ENCODE data around the gene LRP1. TPM values are rescaled to one million over a fixed set of nuclear protein-coding genes. Genes with fewer than 3 reads are reported as not detected.

The LRP1 gene
- total RNA-seq, 2 experiments from 2014 or later = 6.6 to 8.5 TPM

- Mint-ChIP-seq H3K27me3 (no peaks in the 10 kb centered on the region), H3K4me3 (no peak overlapping the region), H3K9me3 (no peaks in the 10 kb centered on the region), H3K36me3 (ENCODE audit: low read depth) (no peaks in the 10 kb centered on the region), H3K27ac (no peak overlapping the region), H3K4me1 (ENCODE audit: low read depth) (no peaks in the 10 kb centered on the region)
- ATAC-seq (ENCODE audit: poor library complexity) = no peak
- Histone ChIP-seq H3K4me1 (ENCODE audit: insufficient read depth, low read length) (no peaks in the 10 kb centered on the region), H3K9me3 (ENCODE audit: control insufficient read depth in 1 of 2, insufficient read depth in 1 of 2, low read length in 2 of 2) (no peaks in the 10 kb centered on the region), H3K27me3 (ENCODE audit: control insufficient read depth in 1 of 2, insufficient read depth in 2 of 2, low read length in 2 of 2) (no peaks in the 10 kb centered on the region), H3K36me3 (ENCODE audit: insufficient read depth, low read length) (no peaks in the 10 kb centered on the region), H3K4me3 (ENCODE audit: low read length) (no peak overlapping the region), H3K27ac (ENCODE audit: low read depth in 1 of 2, low read length in 2 of 2) (no peak overlapping the region)
- ChIA-PET POLR2A (no interaction called here), CTCF (no interaction called here)
- intact Hi-C loops (cut with DNase I, micrococcal nuclease) = loop anchor here in 1 of 2 experiments (2.0 kb wide), 1 partner anchor 47 kb away; no protein-coding TSS in a partner anchor
- no peak for DNase-seq
- TF ChIP-seq CTCF (IDR thresholded peaks at IDR 0.05) = no peak
Observed at GRCh38 chr12:57171668-57172067, 43.4 kb downstream of the LRP1 start.

DNA sequence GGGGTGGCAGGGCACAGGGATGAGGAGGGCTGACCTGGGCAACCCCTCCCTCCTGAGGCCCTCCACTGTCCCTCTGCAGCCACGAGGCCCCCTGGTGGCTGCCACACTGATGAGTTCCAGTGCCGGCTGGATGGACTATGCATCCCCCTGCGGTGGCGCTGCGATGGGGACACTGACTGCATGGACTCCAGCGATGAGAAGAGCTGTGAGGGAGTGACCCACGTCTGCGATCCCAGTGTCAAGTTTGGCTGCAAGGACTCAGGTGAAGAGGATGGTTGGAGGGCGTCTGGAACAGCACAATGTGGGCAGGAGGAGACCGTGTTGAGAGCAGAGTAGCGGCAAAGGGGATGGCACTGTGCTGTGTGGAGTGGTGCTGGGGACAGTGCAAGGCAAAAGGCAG, 44.8 kb downstream of the LRP1 start:
- intact Hi-C loops (cut with DNase I, micrococcal nuclease) = loop anchor here (1.0 to 2.0 kb wide), 2 partner anchors 48 to 49 kb away; no protein-coding TSS in a partner anchor
- Mint-ChIP-seq H3K4me1 (ENCODE audit: low read depth) (no peaks in the 10 kb centered on the region), H3K4me3 (no peak overlapping the region), H3K36me3 (ENCODE audit: low read depth) (no peaks in the 10 kb centered on the region), H3K27me3 (no peaks in the 10 kb centered on the region), H3K9me3 (no peaks in the 10 kb centered on the region), H3K27ac (no peak overlapping the region)
- H3K36me3 ChIP-seq (ENCODE audit: insufficient read depth, low read length) = no peaks in the 10 kb centered on the region
- DNase-seq = peak in 6 of 14 experiments; percentile 9 to 45 (median 23)
- TF ChIP-seq CTCF (IDR thresholded peaks at IDR 0.05) = peak; percentile 54
- H3K4me3 ChIP-seq (ENCODE audit: low read length) = no peak overlapping the region
- ChIA-PET POLR2A (no interaction called here), CTCF (interaction anchor here (1.0 to 2.0 kb wide), 4 partner anchors 10 to 103 kb away, joined by 4 to 9 read pairs (median 4); no protein-coding TSS in a partner anchor)
- H3K9me3 ChIP-seq (ENCODE audit: control insufficient read depth in 1 of 2, insufficient read depth in 1 of 2, low read length in 2 of 2) = no peaks in the 10 kb centered on the region
- ATAC-seq (ENCODE audit: poor library complexity) = no peak
- no peak overlapping the region for H3K27ac ChIP-seq (ENCODE audit: low read depth in 1 of 2, low read length in 2 of 2)
- H3K27me3 ChIP-seq (ENCODE audit: control insufficient read depth in 1 of 2, insufficient read depth in 2 of 2, low read length in 2 of 2) = no peaks in the 10 kb centered on the region
- H3K4me1 ChIP-seq (ENCODE audit: insufficient read depth, low read length) = no peaks in the 10 kb centered on the region

- Histone ChIP-seq H3K4me1 (ENCODE audit: insufficient read depth, low read length) (no peaks in the 10 kb centered on the region), H3K27ac (ENCODE audit: low read depth in 1 of 2, low read length in 2 of 2) (no peak overlapping the region), H3K36me3 (ENCODE audit: insufficient read depth, low read length) (no peaks in the 10 kb centered on the region), H3K4me3 (ENCODE audit: low read length) (no peak overlapping the region), H3K9me3 (ENCODE audit: control insufficient read depth in 1 of 2, insufficient read depth in 1 of 2, low read length in 2 of 2) (no peaks in the 10 kb centered on the region), H3K27me3 (ENCODE audit: control insufficient read depth in 1 of 2, insufficient read depth in 2 of 2, low read length in 2 of 2) (no peaks in the 10 kb centered on the region)
- H3K4me1 Mint-ChIP-seq (ENCODE audit: low read depth) = no peaks in the 10 kb centered on the region
- no peaks in the 10 kb centered on the region for H3K9me3 Mint-ChIP-seq
- H3K27ac Mint-ChIP-seq = no peak overlapping the region
- ATAC-seq (ENCODE audit: poor library complexity) = no peak
- no peak for TF ChIP-seq CTCF (IDR thresholded peaks at IDR 0.05)
- H3K27me3 Mint-ChIP-seq = no peaks in the 10 kb centered on the region
- POLR2A ChIA-PET = no interaction called here
- H3K36me3 Mint-ChIP-seq (ENCODE audit: low read depth) = no peaks in the 10 kb centered on the region
- no peak for DNase-seq
- CTCF ChIA-PET = interaction anchor here (1.0 to 2.0 kb wide), 4 partner anchors 9 to 104 kb away, joined by 4 to 9 read pairs (median 4); no protein-coding TSS in a partner anchor
- no peak overlapping the region for H3K4me3 Mint-ChIP-seq
- intact Hi-C loops (cut with DNase I, micrococcal nuclease) = loop anchor here (1.0 to 2.0 kb wide), 2 partner anchors 49 kb away; no protein-coding TSS in a partner anchor
Observed at GRCh38 chr12:57173683-57174082, 45.4 kb downstream of the LRP1 start.

All from CD4-positive, alpha-beta T cell (primary cell).